Endodermal cell (in vitro differentiated cells): ENCODE results near the gene RPAP2. TPM values are rescaled to one million over a fixed set of nuclear protein-coding genes. Genes with fewer than 3 reads are reported as not detected.

ENCODE experiments used
- DNase-seq: peaks from one replicate; pipeline ENCODE4 v3.0.0-alpha.2; 2017
- H3K27ac ChIP-seq: 2 replicates; pipeline ENCODE4 v1.5.1; 2013; ENCODE audit warnings: mild to moderate bottlenecking, low read depth, low read length, moderate library complexity
- H3K27me3 ChIP-seq: 2 replicates; pipeline ENCODE4 v1.6.1; 2013; ENCODE audit warnings: mild to moderate bottlenecking, low read length, moderate library complexity; ENCODE audit not compliant: insufficient read depth, control insufficient read depth, poor library complexity, severe bottlenecking
- H3K36me3 ChIP-seq: 2 replicates; pipeline ENCODE4 v1.7.0; 2013; ENCODE audit warnings: mild to moderate bottlenecking, low read length, moderate library complexity; ENCODE audit not compliant: control insufficient read depth, insufficient read depth
- H3K4me1 ChIP-seq: one replicate; pipeline ENCODE4 v1.7.0; 2013; ENCODE audit warnings: low read length; ENCODE audit not compliant: control insufficient read depth, insufficient read depth
- H3K4me3 ChIP-seq: 2 replicates; pipeline ENCODE4 v1.5.1; 2013; ENCODE audit warnings: mild to moderate bottlenecking, low read length, moderate library complexity
- H3K9ac ChIP-seq: 2 replicates; pipeline ENCODE4 v1.6.1; 2013; ENCODE audit warnings: mild to moderate bottlenecking, low read length, moderate library complexity; ENCODE audit not compliant: poor library complexity, severe bottlenecking; ENCODE audit errors: extremely low read depth
- H3K9me3 ChIP-seq: 2 replicates; pipeline ENCODE4 v1.6.1; 2013; ENCODE audit warnings: mild to moderate bottlenecking, low read length, moderate library complexity; ENCODE audit not compliant: control insufficient read depth
- H3K27ac Mint-ChIP-seq: 2 replicates; pipeline ENCODE4 v1.8.0; 2020; ENCODE audit warnings: mixed read lengths
- H3K27me3 Mint-ChIP-seq: 2 replicates; pipeline ENCODE4 v1.8.0; 2021; ENCODE audit warnings: mild to moderate bottlenecking, mixed read lengths; ENCODE audit not compliant: insufficient read depth
- H3K36me3 Mint-ChIP-seq: 2 replicates; pipeline ENCODE4 v1.8.0; 2020; ENCODE audit warnings: low read depth, mixed read lengths
- H3K4me1 Mint-ChIP-seq: 2 replicates; pipeline ENCODE4 v1.8.0; 2020; ENCODE audit warnings: mixed read lengths
- H3K4me3 Mint-ChIP-seq: 2 replicates; pipeline ENCODE4 v1.8.0; 2020; ENCODE audit warnings: mild to moderate bottlenecking, moderate library complexity, mixed read lengths
- H3K9me3 Mint-ChIP-seq: 2 replicates; pipeline ENCODE4 v1.8.0; 2020; ENCODE audit warnings: mild to moderate bottlenecking, mixed read lengths
- WGBS, 2 experiments: methylation state at CpG; one replicate each; pipeline versions ENCODE4 v1.1.5 to v1.1.7; 2013; ENCODE audit warnings: missing lambda C conversion rate in 2 of 2, mixed read lengths in 1 of 2; ENCODE audit not compliant: insufficient coverage in 1 of 2, insufficient read length in 1 of 2; 5-methylcytosine and 5-hydroxymethylcytosine counted together
- total RNA-seq, 2 donors: library from RNA; stranded (reverse); fragmentation: NEBNext Ultra II Directional in 1 of 2; extraction: Animal tissue kit (Norgen Biotek cat#: 25700) in 1 of 2; gene quantifications; 2 replicates in 1 of 2; 3 replicates in 1 of 2; pipeline ENCODE4 v1.2.1, GENCODE V29; 2021
- TF ChIP-seq, protein P1 (sequence below): fragments of 200-600 bp; sonication (generic); conservative IDR thresholded peaks from 2 replicates; pipeline ENCODE4 v1.5.0; 2021; ENCODE audit warnings: antibody characterized with exemption, mild to moderate bottlenecking

Gene RPAP2
- total RNA-seq, 2 donors from 2014 or later: 38.6 to 43.7 TPM

- no peaks in the 10 kb centered on the region for H3K27me3 ChIP-seq
- 36 to 100% methylated on average over 1 to 2 of the region's 2 CpGs for WGBS, 2 experiments
- Mint-ChIP-seq H3K36me3 (no peaks in the 10 kb centered on the region), H3K4me3 (peak overlapping the region; percentile 15), H3K4me1 (peaks cover 23% of the 10 kb centered on the region), H3K9me3 (peaks cover 2% of the 10 kb centered on the region), H3K27me3 (peaks cover 4% of the 10 kb centered on the region), H3K27ac (peak overlapping the region; percentile 87)
- peak; percentile 61 for DNase-seq
- H3K36me3 ChIP-seq: no peaks in the 10 kb centered on the region
- peaks cover 2% of the 10 kb centered on the region for H3K9me3 ChIP-seq
- no peak overlapping the region for H3K9ac ChIP-seq
- peaks cover 5% of the 10 kb centered on the region for H3K4me1 ChIP-seq
- no peak overlapping the region for H3K4me3 ChIP-seq
- TF ChIP-seq, protein P1, sequence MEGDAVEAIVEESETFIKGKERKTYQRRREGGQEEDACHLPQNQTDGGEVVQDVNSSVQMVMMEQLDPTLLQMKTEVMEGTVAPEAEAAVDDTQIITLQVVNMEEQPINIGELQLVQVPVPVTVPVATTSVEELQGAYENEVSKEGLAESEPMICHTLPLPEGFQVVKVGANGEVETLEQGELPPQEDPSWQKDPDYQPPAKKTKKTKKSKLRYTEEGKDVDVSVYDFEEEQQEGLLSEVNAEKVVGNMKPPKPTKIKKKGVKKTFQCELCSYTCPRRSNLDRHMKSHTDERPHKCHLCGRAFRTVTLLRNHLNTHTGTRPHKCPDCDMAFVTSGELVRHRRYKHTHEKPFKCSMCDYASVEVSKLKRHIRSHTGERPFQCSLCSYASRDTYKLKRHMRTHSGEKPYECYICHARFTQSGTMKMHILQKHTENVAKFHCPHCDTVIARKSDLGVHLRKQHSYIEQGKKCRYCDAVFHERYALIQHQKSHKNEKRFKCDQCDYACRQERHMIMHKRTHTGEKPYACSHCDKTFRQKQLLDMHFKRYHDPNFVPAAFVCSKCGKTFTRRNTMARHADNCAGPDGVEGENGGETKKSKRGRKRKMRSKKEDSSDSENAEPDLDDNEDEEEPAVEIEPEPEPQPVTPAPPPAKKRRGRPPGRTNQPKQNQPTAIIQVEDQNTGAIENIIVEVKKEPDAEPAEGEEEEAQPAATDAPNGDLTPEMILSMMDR: no peak
- no peak overlapping the region for H3K27ac ChIP-seq
These were observed 147.7 kb downstream of the RPAP2 start for GRCh38 chr1:92446546-92446945.

DNA sequence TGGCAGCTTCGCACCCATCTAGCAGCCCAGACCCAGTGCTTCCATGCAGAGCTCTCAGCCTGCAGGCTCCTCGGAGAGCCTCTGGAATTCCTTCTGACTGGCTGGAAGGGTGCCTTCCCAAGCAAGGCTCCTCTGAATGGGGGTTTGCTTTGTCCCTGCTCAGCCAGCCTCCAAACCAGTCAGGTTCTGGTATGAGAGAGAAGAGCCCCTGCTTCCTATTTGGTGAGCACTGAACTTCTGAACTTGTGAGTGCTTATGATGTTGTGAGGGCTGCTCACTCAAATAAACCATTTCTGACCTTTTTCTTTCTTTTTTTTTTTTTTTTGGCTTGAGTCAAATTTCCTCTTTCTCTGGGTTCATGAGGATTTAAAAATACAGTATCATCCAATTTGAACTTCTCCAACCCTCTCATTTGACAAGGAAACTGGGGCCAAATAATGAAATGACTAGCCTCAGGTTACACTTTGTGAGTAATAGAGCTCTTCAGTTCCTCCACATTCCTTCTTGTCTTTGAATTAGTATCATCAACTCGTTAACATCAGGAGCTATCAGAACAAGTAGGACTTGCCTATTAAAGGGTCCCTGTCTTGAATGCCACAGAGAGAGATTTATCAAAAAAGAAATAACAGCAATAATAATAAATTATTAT, 148.3 kb downstream of the RPAP2 start:
- peaks cover 4% of the 10 kb centered on the region for H3K27me3 Mint-ChIP-seq
- no peak overlapping the region for H3K9ac ChIP-seq
- TF ChIP-seq, protein P1: no peak
- H3K27ac Mint-ChIP-seq: peak overlapping the region; percentile 87
- peaks cover 5% of the 10 kb centered on the region for H3K4me1 ChIP-seq
- no peaks in the 10 kb centered on the region for H3K27me3 ChIP-seq
- peak; percentile 75 for DNase-seq
- no peak overlapping the region for H3K27ac ChIP-seq
- no peaks in the 10 kb centered on the region for H3K9me3 ChIP-seq
- no peak overlapping the region for H3K4me3 Mint-ChIP-seq
- no peaks in the 10 kb centered on the region for H3K9me3 Mint-ChIP-seq
- WGBS, 2 experiments: 76 to 100% methylated on average over 1 to 3 of the region's 3 CpGs
- no peaks in the 10 kb centered on the region for H3K36me3 Mint-ChIP-seq
- no peak overlapping the region for H3K4me3 ChIP-seq
- peaks cover 23% of the 10 kb centered on the region for H3K4me1 Mint-ChIP-seq
- H3K36me3 ChIP-seq: no peaks in the 10 kb centered on the region

- no peaks in the 10 kb centered on the region for H3K36me3 Mint-ChIP-seq
- no peak overlapping the region for H3K4me3 ChIP-seq
- H3K4me1 Mint-ChIP-seq: peaks cover 23% of the 10 kb centered on the region
- H3K27ac Mint-ChIP-seq: no peak overlapping the region
- H3K9ac ChIP-seq: no peak overlapping the region
- peaks cover 4% of the 10 kb centered on the region for H3K27me3 Mint-ChIP-seq
- DNase-seq: no peak
- H3K9me3 ChIP-seq: no peaks in the 10 kb centered on the region
- H3K9me3 Mint-ChIP-seq: no peaks in the 10 kb centered on the region
- TF ChIP-seq, protein P1: no peak
- H3K27ac ChIP-seq: no peak overlapping the region
- peaks cover 5% of the 10 kb centered on the region for H3K4me1 ChIP-seq
- no peaks in the 10 kb centered on the region for H3K27me3 ChIP-seq
- H3K4me3 Mint-ChIP-seq: no peak overlapping the region
- H3K36me3 ChIP-seq: no peaks in the 10 kb centered on the region
- 89% methylated on average over 2 of the region's 2 CpGs; no CpG with 5 or more reads in 1 of the 2 experiments for WGBS, 2 experiments
These were observed 149.1 kb downstream of the RPAP2 start for GRCh38 chr1:92447976-92448375.

Other genes starting within 250 kb of the RPAP2 start
- under 1 TPM in 1 of 2 donors, not detected in 1; 0.37 TPM for gene SETSIP, start 223.6 kb upstream of the RPAP2 start, total RNA-seq
- 1 to 10 TPM; 6.8 to 8.1 TPM for gene BTBD8, start 218.7 kb upstream of the RPAP2 start, total RNA-seq
- gene C1orf146, start 81.1 kb upstream of the RPAP2 start, total RNA-seq: not detected
- 10 to 100 TPM; 27.2 to 27.7 TPM for gene GLMN, start 72 bp upstream of the RPAP2 start, total RNA-seq
- under 1 TPM; 0.20 to 0.24 TPM for gene GFI1, start 187.9 kb downstream of the RPAP2 start, total RNA-seq